HL-60 (cell line): ENCODE data around the gene PRDM16.

Source experiments
- DNase-seq, 2 experiments: peaks; one replicate each; pipeline ENCODE4 v3.0.0-alpha.2; 2010 to 2020; ENCODE audit warnings: low read depth in 1 of 2, low spot score in 1 of 2
- H3K27ac ChIP-seq: fragments of 250-450 bp; sonication (Bioruptor Pico); replicated peaks from 2 replicates; pipeline ENCODE4 v1.5.1; 2020; ENCODE audit warnings: mild to moderate bottlenecking, moderate library complexity
- H3K27me3 ChIP-seq: fragments of 250-450 bp; sonication (Bioruptor Pico); 2 replicates; pipeline ENCODE4 v1.5.1; 2021; ENCODE audit warnings: mild to moderate bottlenecking, moderate library complexity; ENCODE audit not compliant: insufficient read depth, poor library complexity, severe bottlenecking
- H3K4me3 ChIP-seq: replicated peaks from 2 replicates; pipeline ENCODE4 v1.5.1; 2011; ENCODE audit warnings: mild to moderate bottlenecking, control low read depth, low read length; ENCODE audit not compliant: insufficient read depth
- GABPA ChIP-seq: IDR thresholded peaks from 2 replicates; pipeline ENCODE4 v1.6.1; 2012; ENCODE audit warnings: low read depth
- POLR2AphosphoS5 ChIP-seq: IDR thresholded peaks from 2 replicates; pipeline ENCODE4 v1.6.1; 2012; ENCODE audit warnings: low read depth
- SPI1 ChIP-seq: IDR thresholded peaks from 2 replicates; pipeline ENCODE4 v1.6.1; 2012; ENCODE audit warnings: low read depth, mild to moderate bottlenecking, borderline replicate concordance
- TF ChIP-seq, protein P1 (sequence below): IDR thresholded peaks from one replicate; pipeline ENCODE4 v1.5.1; 2011; ENCODE audit warnings: low read length, control low read depth, inconsistent platforms; ENCODE audit not compliant: insufficient read depth
- TF ChIP-seq, protein P2 (sequence below): IDR thresholded peaks from 2 replicates; pipeline ENCODE4 v1.6.1; 2012; ENCODE audit warnings: low read depth; ENCODE audit not compliant: insufficient replicate concordance

Gene PRDM16

DNA sequence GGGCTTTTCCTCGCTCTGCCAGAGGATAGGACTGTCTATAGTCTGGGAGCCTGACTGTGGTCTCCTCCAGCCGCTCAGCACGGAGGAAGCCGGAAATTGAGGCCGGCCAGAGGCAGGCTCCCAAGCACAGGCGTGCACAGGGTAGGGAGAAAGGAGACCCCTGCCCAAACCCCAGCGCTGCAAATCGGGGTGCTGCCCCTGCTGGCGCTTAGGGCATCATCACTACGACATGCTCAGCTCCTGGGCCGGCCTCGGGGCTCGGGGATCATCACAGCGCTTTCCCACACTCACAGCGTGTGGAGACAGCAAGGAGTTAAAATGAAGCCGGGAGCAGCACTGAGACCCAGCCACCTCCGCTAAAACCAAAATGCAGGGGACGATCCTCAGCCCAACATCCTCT is 322.7 kb downstream of the PRDM16 start:
- no peak overlapping the region for H3K27ac ChIP-seq
- TF ChIP-seq GABPA (no peak), SPI1 (no peak), POLR2AphosphoS5 (no peak)
- TF ChIP-seq, protein P1, sequence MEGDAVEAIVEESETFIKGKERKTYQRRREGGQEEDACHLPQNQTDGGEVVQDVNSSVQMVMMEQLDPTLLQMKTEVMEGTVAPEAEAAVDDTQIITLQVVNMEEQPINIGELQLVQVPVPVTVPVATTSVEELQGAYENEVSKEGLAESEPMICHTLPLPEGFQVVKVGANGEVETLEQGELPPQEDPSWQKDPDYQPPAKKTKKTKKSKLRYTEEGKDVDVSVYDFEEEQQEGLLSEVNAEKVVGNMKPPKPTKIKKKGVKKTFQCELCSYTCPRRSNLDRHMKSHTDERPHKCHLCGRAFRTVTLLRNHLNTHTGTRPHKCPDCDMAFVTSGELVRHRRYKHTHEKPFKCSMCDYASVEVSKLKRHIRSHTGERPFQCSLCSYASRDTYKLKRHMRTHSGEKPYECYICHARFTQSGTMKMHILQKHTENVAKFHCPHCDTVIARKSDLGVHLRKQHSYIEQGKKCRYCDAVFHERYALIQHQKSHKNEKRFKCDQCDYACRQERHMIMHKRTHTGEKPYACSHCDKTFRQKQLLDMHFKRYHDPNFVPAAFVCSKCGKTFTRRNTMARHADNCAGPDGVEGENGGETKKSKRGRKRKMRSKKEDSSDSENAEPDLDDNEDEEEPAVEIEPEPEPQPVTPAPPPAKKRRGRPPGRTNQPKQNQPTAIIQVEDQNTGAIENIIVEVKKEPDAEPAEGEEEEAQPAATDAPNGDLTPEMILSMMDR = no peak
- TF ChIP-seq, protein P2, sequence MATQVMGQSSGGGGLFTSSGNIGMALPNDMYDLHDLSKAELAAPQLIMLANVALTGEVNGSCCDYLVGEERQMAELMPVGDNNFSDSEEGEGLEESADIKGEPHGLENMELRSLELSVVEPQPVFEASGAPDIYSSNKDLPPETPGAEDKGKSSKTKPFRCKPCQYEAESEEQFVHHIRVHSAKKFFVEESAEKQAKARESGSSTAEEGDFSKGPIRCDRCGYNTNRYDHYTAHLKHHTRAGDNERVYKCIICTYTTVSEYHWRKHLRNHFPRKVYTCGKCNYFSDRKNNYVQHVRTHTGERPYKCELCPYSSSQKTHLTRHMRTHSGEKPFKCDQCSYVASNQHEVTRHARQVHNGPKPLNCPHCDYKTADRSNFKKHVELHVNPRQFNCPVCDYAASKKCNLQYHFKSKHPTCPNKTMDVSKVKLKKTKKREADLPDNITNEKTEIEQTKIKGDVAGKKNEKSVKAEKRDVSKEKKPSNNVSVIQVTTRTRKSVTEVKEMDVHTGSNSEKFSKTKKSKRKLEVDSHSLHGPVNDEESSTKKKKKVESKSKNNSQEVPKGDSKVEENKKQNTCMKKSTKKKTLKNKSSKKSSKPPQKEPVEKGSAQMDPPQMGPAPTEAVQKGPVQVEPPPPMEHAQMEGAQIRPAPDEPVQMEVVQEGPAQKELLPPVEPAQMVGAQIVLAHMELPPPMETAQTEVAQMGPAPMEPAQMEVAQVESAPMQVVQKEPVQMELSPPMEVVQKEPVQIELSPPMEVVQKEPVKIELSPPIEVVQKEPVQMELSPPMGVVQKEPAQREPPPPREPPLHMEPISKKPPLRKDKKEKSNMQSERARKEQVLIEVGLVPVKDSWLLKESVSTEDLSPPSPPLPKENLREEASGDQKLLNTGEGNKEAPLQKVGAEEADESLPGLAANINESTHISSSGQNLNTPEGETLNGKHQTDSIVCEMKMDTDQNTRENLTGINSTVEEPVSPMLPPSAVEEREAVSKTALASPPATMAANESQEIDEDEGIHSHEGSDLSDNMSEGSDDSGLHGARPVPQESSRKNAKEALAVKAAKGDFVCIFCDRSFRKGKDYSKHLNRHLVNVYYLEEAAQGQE = no peak
- H3K4me3 ChIP-seq = no peak overlapping the region
- DNase-seq = no peak
- H3K27me3 ChIP-seq = peaks cover 14% of the 10 kb centered on the region

DNA sequence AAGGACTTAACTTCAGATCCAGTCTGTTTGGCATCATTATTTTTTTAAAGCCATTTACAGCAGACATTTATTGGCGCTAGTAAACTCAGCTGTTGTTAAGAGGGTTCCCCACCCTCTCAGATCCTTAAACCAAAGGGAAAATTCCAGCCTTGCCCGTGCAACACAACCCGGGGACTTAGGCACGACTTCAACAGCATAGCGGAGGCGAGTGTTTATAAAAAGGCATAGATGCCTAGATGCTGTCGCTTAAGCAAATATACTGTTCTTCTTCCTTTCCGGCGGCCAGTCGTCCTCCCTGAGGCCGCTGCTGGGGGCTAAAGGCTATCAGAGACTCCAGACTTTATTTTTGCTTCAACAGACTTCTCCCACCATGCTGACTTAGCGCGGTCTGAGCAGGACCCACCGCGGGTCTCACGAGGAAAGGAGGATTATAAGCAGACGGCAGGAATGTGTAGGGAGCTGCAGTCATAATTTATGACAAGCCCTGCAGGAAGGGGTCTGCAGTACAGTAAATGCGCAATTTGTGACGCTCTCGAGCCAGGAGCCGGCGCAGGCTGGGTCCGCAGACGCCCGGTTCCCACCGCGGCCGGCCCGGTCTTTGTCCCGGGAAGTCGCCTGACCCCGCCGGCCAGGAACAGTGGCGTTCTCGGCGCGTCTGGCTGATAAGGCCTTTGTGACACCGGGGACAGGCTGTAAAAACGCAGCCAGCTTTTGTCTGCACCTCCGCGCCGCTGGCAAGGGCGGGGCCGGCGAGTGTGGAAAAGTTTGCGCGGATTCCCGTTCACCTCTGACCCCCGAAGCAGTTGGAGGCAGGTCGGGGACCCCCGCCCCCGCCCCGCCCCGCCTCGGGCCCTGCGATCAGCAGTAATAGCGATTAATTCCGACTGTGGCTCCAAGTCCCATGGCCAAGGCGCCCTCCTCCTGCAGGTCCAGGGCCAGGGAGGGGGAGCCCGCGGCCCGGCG is 324.3 kb downstream of the PRDM16 start:
- no peak for TF ChIP-seq GABPA
- TF ChIP-seq, protein P1 = no peak
- TF ChIP-seq SPI1 = no peak
- TF ChIP-seq POLR2AphosphoS5 = no peak
- TF ChIP-seq, protein P2 = no peak
- DNase-seq = no peak
- Histone ChIP-seq H3K27ac (no peak overlapping the region), H3K27me3 (peaks cover 14% of the 10 kb centered on the region), H3K4me3 (no peak overlapping the region)

DNA sequence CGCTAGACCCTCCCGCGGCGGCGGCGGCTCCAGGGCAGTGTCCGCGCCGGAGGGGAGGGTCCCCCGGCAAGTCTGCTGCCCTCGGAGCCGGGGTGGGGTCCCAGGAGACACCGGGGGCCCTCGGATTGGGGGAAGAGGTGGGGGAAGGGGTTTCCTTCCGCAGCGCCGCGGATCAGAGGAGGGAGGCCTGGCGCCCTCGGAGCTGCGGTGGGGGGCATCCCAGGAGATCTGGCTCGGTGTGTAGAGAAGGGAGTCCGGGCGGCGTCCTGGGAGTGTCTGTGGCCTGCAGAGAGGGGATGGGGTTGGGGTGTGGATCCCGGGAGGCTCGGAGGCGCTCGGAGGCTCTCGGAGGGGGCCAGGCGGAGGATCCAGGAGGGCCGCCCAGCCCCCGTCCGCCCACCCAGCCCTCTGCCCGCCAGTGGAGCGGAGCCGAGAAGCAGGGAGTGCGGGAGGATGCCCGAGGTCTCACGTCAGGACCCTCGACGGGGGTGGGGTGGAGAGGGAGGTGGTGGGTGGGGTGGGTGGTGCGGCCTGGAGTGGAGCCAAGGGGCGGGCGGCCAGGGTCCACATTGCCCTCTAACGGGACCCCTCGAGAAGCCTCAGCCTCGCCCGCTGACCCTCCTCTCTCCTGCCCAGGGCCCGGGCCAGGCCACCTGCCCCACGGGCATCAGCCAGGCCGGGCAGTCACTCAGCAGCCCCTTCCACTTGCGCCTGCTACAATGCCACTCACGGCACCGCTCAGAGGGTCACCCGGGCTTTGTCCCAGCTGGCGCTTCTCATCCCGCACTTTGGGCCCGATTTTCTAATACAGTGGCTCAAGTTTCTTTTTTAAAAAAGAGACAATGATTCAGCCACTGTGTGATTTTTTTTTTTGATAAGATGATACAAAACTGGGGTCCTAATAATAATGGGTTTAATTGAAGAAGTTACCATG is 325.3 kb downstream of the PRDM16 start:
- Histone ChIP-seq H3K27me3 (peaks cover 14% of the 10 kb centered on the region), H3K4me3 (no peak overlapping the region)
- TF ChIP-seq, protein P1 = no peak
- no peak for TF ChIP-seq POLR2AphosphoS5
- TF ChIP-seq, protein P2 = no peak
- no peak for TF ChIP-seq GABPA
- TF ChIP-seq SPI1 = no peak

More for the DNA sequence above, 325.3 kb downstream of the PRDM16 start:
- no peak for DNase-seq
- no peak overlapping the region for H3K27ac ChIP-seq
